GM23248 (cell line): Measurements from ENCODE around the gene RPL27. TPM values are rescaled to one million over a fixed set of nuclear protein-coding genes. Genes with fewer than 3 reads are reported as not detected.
A peak's percentile ranks its signal among the peaks of the same experiment; 100 is the strongest.

Experiments used
- DNase-seq: peaks from one replicate; pipeline ENCODE4 v3.0.0-alpha.2; 2015
- H2AFZ ChIP-seq: fragments of 200-600 bp; sonication (generic); 2 replicates; pipeline ENCODE4 v1.6.1; 2016; ENCODE audit warnings: antibody characterized with exemption
- H3F3A ChIP-seq: fragments of 200-600 bp; sonication (generic); 2 replicates; pipeline ENCODE4 v1.6.1; 2016; ENCODE audit warnings: mild to moderate bottlenecking, antibody characterized with exemption, mixed run types; ENCODE audit not compliant: insufficient read depth
- H3K27ac ChIP-seq: fragments of 200-600 bp; sonication (generic); 2 replicates; pipeline ENCODE4 v1.5.1; 2016; ENCODE audit warnings: mild to moderate bottlenecking
- H3K27me3 ChIP-seq: fragments of 200-600 bp; sonication (generic); replicated peaks from 2 replicates; pipeline ENCODE4 v1.6.1; 2016; ENCODE audit warnings: mild to moderate bottlenecking; ENCODE audit not compliant: insufficient read depth
- H3K36me3 ChIP-seq: fragments of 200-600 bp; sonication (generic); 2 replicates; pipeline ENCODE4 v1.6.1; 2016; ENCODE audit warnings: low read depth, mild to moderate bottlenecking
- H3K4me1 ChIP-seq: fragments of 200-600 bp; sonication (generic); 2 replicates; pipeline ENCODE4 v1.6.1; 2016; ENCODE audit warnings: mild to moderate bottlenecking; ENCODE audit not compliant: insufficient read depth
- H3K4me2 ChIP-seq: fragments of 200-600 bp; sonication (generic); one replicate; pipeline ENCODE4 v1.6.1; 2016; ENCODE audit warnings: mild to moderate bottlenecking; ENCODE audit not compliant: unreplicated experiment
- H3K4me3 ChIP-seq: fragments of 200-600 bp; sonication (generic); 2 replicates; pipeline ENCODE4 v1.5.1; 2016; ENCODE audit warnings: mild to moderate bottlenecking
- H3K79me2 ChIP-seq: fragments of 200-600 bp; sonication (generic); 2 replicates; pipeline ENCODE4 v1.6.1; 2016; ENCODE audit warnings: mild to moderate bottlenecking; ENCODE audit not compliant: insufficient read depth
- H3K9ac ChIP-seq: fragments of 200-600 bp; sonication (generic); 2 replicates; pipeline ENCODE4 v1.6.1; 2016; ENCODE audit warnings: mild to moderate bottlenecking
- H3K9me2 ChIP-seq: fragments of 200-600 bp; sonication (generic); 2 replicates; pipeline ENCODE4 v1.6.1; 2016; ENCODE audit warnings: mixed run types, mild to moderate bottlenecking, moderate library complexity; ENCODE audit not compliant: insufficient read depth
- H3K9me3 ChIP-seq: fragments of 200-600 bp; sonication (generic); one replicate; pipeline ENCODE4 v1.6.1; 2017; ENCODE audit warnings: low read depth
- H4K20me1 ChIP-seq: fragments of 200-600 bp; sonication (generic); 2 replicates; pipeline ENCODE4 v1.6.0; 2016; ENCODE audit not compliant: insufficient read depth
- EZH2 ChIP-seq: fragments of 200-600 bp; sonication (generic); IDR thresholded peaks from 2 replicates; pipeline ENCODE4 v1.6.1; 2018; ENCODE audit warnings: antibody characterized with exemption, mild to moderate bottlenecking; ENCODE audit not compliant: insufficient read depth, poor library complexity, severe bottlenecking
- EZH2phosphoT487 ChIP-seq: fragments of 200-600 bp; sonication (generic); IDR thresholded peaks from 2 replicates; pipeline ENCODE4 v1.6.1; 2018; ENCODE audit warnings: antibody characterized with exemption, moderate library complexity, mild to moderate bottlenecking, low read depth; ENCODE audit not compliant: insufficient read depth
- WGBS, 2 experiments: methylation state at CpG; one replicate each; pipeline ENCODE4 v1.1.6; 2015 to 2017; ENCODE audit warnings: low lambda C conversion rate in 2 of 2, low coverage in 1 of 2; ENCODE audit errors: missing lambda C conversion rate in 2 of 2; 5-methylcytosine and 5-hydroxymethylcytosine counted together
- in situ Hi-C: fragments of 300-500 bp; cut with MboI; formaldehyde crosslinking; loops from 2 replicates; pipeline ENCODE4 v1.15.0; 2020
- polyA plus RNA-seq: library from polyadenylated mRNA; unstranded; fragments of >200 nt; fragmentation: Nextera tagmentation; extraction: Ambion mirVana; gene quantifications from 2 replicates; pipeline ENCODE4 v1.2.1, GENCODE V29; 2016
- total RNA-seq: library from RNA; depleted of rRNA; stranded (reverse); fragments of >200 nt; shearing (Covaris generic); gene quantifications from 2 replicates; pipeline ENCODE4 v1.2.3, GENCODE V29; 2014

The RPL27 gene
- total and polyA plus RNA-seq, 2 experiments from 2014 or later = 928 to 1,095 TPM

GRCh38 chr17:43006639-43007551, 8.7 kb downstream of the RPL27 start, which contains the start of gene IFI35:
IFI35 (plus strand) TSS chr17:43006784; CDS start chr17:43006948, 164 bp downstream.
- peak within 1 kb of the TSS; percentile 82 for H3K4me3 ChIP-seq
- no peaks in the 10 kb centered on the region for H3K9me2 ChIP-seq
- H3K27ac ChIP-seq = peak within 1 kb of the TSS; percentile 85
- no peaks in the 10 kb centered on the region for H3K27me3 ChIP-seq
- H3K9ac ChIP-seq = peak within 1 kb of the TSS; percentile 86
- H3K4me2 ChIP-seq = peak within 1 kb of the TSS; percentile 82
- DNase-seq = peak; percentile 93
- in situ Hi-C loops = no loop called here
- H3K4me1 ChIP-seq = peaks cover 10% of the 10 kb centered on the region
- peaks cover 39% of the 10 kb centered on the region for H3F3A ChIP-seq
- H3K79me2 ChIP-seq = peaks cover 14% of the 10 kb centered on the region; the same call in 1 of the 2 replicates
- TF ChIP-seq EZH2phosphoT487 (no peak), EZH2 (no peak)
- peak within 1 kb of the TSS; percentile 84 for H2AFZ ChIP-seq
- H3K9me3 ChIP-seq = no peaks in the 10 kb centered on the region
- WGBS, 2 experiments = 18 to 21% methylated on average over 18 of the region's 18 CpGs
- no peaks in the 10 kb centered on the region for H4K20me1 ChIP-seq
- peaks cover 17% of the 10 kb centered on the region; the same call in 1 of the 2 replicates for H3K36me3 ChIP-seq

DNA sequence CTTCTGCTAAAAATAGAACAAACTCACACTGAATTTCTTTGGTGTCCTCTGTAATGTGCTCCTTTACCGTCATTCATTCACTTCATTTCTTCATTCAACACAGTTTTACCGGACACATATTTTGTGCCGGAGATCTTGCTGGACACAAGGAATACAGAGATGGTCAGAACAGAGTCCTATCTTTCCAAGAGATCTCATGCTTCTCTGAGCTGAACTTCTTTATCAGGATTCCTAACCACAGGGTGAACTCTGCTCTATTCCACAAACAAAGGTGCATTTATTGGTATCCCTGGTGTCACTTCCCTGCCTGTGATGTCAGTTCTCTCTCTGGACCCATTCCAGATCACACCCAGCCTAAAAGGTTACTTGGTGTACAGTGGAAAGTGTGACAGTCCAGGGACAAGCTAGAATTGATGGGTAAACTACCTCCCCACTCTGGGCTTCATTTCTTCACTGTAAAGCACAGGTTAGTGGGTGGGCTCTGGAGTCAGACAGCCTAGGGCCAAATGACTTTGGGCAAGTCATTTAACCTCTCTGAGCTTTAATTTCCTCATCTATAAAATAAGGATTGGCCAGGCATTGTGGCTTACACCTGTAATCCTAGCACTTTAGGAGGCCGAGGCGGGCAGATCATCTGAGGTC, 12.6 kb downstream of the RPL27 start:
- Histone ChIP-seq H3K4me1 (no peaks in the 10 kb centered on the region), H2AFZ (no peak overlapping the region), H3K79me2 (0 out of 2 replicates have a peak, but pooled peaks cover 5% of the 10 kb centered on the region), H3K9me3 (no peaks in the 10 kb centered on the region), H3K4me3 (no peak overlapping the region), H3F3A (peaks cover 6% of the 10 kb centered on the region; the same call in 1 of the 2 replicates), H4K20me1 (no peaks in the 10 kb centered on the region), H3K27ac (no peak overlapping the region), H3K36me3 (no peaks in the 10 kb centered on the region), H3K9ac (no peak overlapping the region), H3K9me2 (no peaks in the 10 kb centered on the region), H3K27me3 (no peaks in the 10 kb centered on the region), H3K4me2 (no peak overlapping the region)
- DNase-seq = no peak
- TF ChIP-seq EZH2 = no peak
- no peak for TF ChIP-seq EZH2phosphoT487
- WGBS, 2 experiments = 89% methylated on average over 5 of the region's 5 CpGs
- in situ Hi-C loops = no loop called here

- H3K79me2 ChIP-seq = 0 out of 2 replicates have a peak, but pooled peaks cover 5% of the 10 kb centered on the region
- no peak overlapping the region for H3K4me2 ChIP-seq
- no peak overlapping the region for H3K9ac ChIP-seq
- no peak for DNase-seq
- H3K9me3 ChIP-seq = no peaks in the 10 kb centered on the region
- in situ Hi-C loops = no loop called here
- no peaks in the 10 kb centered on the region for H3K36me3 ChIP-seq
- 80 to 81% methylated on average over 15 of the region's 15 CpGs for WGBS, 2 experiments
- H4K20me1 ChIP-seq = no peaks in the 10 kb centered on the region
- no peak overlapping the region for H2AFZ ChIP-seq
- no peaks in the 10 kb centered on the region for H3K9me2 ChIP-seq
- TF ChIP-seq EZH2 (no peak), EZH2phosphoT487 (no peak)
- no peak overlapping the region for H3K4me3 ChIP-seq
- H3K27me3 ChIP-seq = no peaks in the 10 kb centered on the region
- H3F3A ChIP-seq = no peaks in the 10 kb centered on the region
- no peaks in the 10 kb centered on the region for H3K4me1 ChIP-seq
- H3K27ac ChIP-seq = no peak overlapping the region
Measured at GRCh38 chr17:43011728-43012472, 13.7 kb downstream of the RPL27 start.

DNA sequence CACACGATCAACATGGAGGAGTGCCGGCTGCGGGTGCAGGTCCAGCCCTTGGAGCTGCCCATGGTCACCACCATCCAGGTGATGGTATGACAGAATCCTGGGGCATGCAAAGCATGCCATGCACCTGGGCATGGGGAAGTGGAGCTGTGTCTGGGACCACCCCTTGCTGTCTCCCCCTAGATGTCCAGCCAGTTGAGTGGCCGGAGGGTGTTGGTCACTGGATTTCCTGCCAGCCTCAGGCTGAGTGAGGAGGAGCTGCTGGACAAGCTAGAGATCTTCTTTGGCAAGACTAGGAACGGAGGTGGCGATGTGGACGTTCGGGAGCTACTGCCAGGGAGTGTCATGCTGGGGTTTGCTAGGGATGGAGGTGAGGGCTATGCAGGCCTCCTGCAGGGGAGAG, 15.1 kb downstream of the RPL27 start:
- H3K9me2 ChIP-seq = no peaks in the 10 kb centered on the region

More for the DNA sequence above, 15.1 kb downstream of the RPL27 start:
- no peak overlapping the region for H3K27ac ChIP-seq
- no peaks in the 10 kb centered on the region for H3F3A ChIP-seq
- no peaks in the 10 kb centered on the region for H3K9me3 ChIP-seq
- in situ Hi-C loops = no loop called here
- DNase-seq = no peak
- no peak overlapping the region for H3K4me3 ChIP-seq
- H2AFZ ChIP-seq = no peak overlapping the region
- H3K9ac ChIP-seq = no peak overlapping the region
- no peaks in the 10 kb centered on the region for H3K4me1 ChIP-seq
- no peaks in the 10 kb centered on the region for H4K20me1 ChIP-seq
- TF ChIP-seq EZH2phosphoT487 (no peak), EZH2 (no peak)
- H3K79me2 ChIP-seq = peaks cover 13% of the 10 kb centered on the region
- WGBS, 2 experiments = 70 to 76% methylated on average over 8 of the region's 8 CpGs
- no peak overlapping the region for H3K4me2 ChIP-seq
- H3K36me3 ChIP-seq = peaks cover 7% of the 10 kb centered on the region; the same call in 1 of the 2 replicates
- H3K27me3 ChIP-seq = no peaks in the 10 kb centered on the region
